Natural killer cell treated with Interleukin-12 subunit alpha and Interleukin-12 subunit beta and Interleukin-15 and Interleukin-18, amount 100 ng/mL, for 72 hours (primary cell): ENCODE measurements around the gene DNPEP. TPM values are rescaled to one million over a fixed set of nuclear protein-coding genes. Genes with fewer than 3 reads are reported as not detected.
"Not testable (repeated sequence)": the region's sequence is repeated elsewhere in the genome, so short reads cannot be mapped to it uniquely, and the experiment has no call there.

Experiments used
- ATAC-seq, 2 donors: fragments of 150-1000 bp; cut with Tn5 transposase in 1 of 2; sonication (Bioruptor Pico), chemical (Tn5 transposase) in 1 of 2; 2 replicates each; pipeline ENCODE4 v1.10.0; 2021
- DNase-seq: peaks from one replicate; pipeline ENCODE4 v3.0.0; 2022; ENCODE audit warnings: low spot score
- H3K27ac Mint-ChIP-seq, 2 donors: 1 replicate in 1 of 2; 2 replicates in 1 of 2; pipeline ENCODE4 v1.8.0; 2022; ENCODE audit warnings: mixed read lengths in 2 of 2, mild to moderate bottlenecking in 1 of 2, moderate library complexity in 1 of 2
- H3K27me3 Mint-ChIP-seq, 2 donors: 1 replicate in 1 of 2; 2 replicates in 1 of 2; pipeline ENCODE4 v1.8.0; 2022; ENCODE audit warnings: mixed read lengths in 2 of 2
- H3K36me3 Mint-ChIP-seq: one replicate; pipeline ENCODE4 v1.8.0; 2022; ENCODE audit warnings: mixed read lengths
- H3K4me1 Mint-ChIP-seq, 2 donors: 1 replicate in 1 of 2; 2 replicates in 1 of 2; pipeline ENCODE4 v1.8.0; 2022; ENCODE audit warnings: low read depth in 2 of 2, mixed read lengths in 2 of 2, mild to moderate bottlenecking in 1 of 2
- H3K4me3 Mint-ChIP-seq: one replicate; pipeline ENCODE4 v1.8.0; 2022; ENCODE audit warnings: mixed read lengths
- H3K9me3 Mint-ChIP-seq: 2 replicates; pipeline ENCODE4 v1.8.0; 2022; ENCODE audit warnings: mixed read lengths
- total RNA-seq, 2 donors: library from RNA; stranded (reverse); gene quantifications; one replicate each; pipeline ENCODE4 v1.2.3, GENCODE V29; 2022

The DNPEP gene
- total RNA-seq, 2 donors from 2014 or later, result 85.3 to 116 TPM

DNA sequence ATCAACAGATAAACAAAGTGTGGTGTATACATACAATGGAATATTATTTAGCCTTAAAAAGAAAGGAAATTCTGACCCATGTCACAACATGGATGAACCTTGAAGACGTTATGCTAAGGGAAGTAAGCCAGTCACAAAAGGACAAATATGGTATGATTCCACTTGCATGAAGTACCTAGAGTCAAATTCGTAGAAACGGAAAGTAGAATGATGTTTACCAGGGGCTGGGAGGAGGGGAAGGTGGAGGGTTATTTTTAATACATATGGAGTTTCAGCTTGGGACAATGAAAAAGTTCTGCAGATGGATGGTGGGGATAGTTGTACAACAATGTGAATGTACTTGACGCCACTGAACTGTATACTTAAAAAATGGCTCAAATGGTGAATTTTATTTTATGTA, 27.1 kb upstream of the DNPEP start:
- DNase-seq, result no peak
- no peaks in the 10 kb centered on the region for H3K9me3 Mint-ChIP-seq
- no peaks in the 10 kb centered on the region for H3K36me3 Mint-ChIP-seq
- H3K4me3 Mint-ChIP-seq, result no peak overlapping the region
- peaks cover 19 to 32% of the 10 kb centered on the region in 2 donors for H3K27me3 Mint-ChIP-seq
- ATAC-seq, result no peak
- H3K4me1 Mint-ChIP-seq, result peaks cover 0 to 2% of the 10 kb centered on the region in 2 donors
- no peak overlapping the region for H3K27ac Mint-ChIP-seq

DNA sequence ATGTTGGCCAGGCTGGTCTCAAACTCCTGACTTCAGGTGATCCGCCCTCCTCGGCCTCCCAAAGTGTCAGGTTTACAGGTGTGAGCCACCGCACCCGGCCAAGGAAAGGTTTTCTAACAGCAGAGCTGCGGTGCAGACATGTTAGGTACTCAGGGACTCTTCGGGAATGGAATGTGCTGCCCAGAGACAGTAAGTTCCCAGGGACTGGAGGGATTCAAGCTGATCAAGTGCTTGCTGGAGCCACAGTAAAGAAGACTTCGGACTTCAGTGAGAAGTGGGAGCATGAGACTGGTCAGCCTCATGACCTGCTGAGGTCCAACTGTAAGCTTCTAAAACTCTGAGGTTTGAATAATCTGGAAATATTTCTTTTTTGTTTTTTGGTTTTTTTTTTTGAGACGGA, 22.7 kb upstream of the DNPEP start:
- no peak overlapping the region for H3K27ac Mint-ChIP-seq
- no peaks in the 10 kb centered on the region for H3K4me1 Mint-ChIP-seq
- H3K27me3 Mint-ChIP-seq, result peaks cover 9 to 22% of the 10 kb centered on the region in 2 donors
- H3K9me3 Mint-ChIP-seq, result no peaks in the 10 kb centered on the region
- no peak for DNase-seq
- ATAC-seq, result no peak
- H3K36me3 Mint-ChIP-seq, result no peaks in the 10 kb centered on the region
- H3K4me3 Mint-ChIP-seq, result no peak overlapping the region

- Mint-ChIP-seq H3K36me3 (no peaks in the 10 kb centered on the region), H3K27me3 (peaks cover 9 to 22% of the 10 kb centered on the region in 2 donors), H3K27ac (no peak overlapping the region), H3K4me1 (no peaks in the 10 kb centered on the region), H3K9me3 (no peaks in the 10 kb centered on the region), H3K4me3 (no peak overlapping the region)
- ATAC-seq (no peak), DNase-seq (no peak)
Observed at GRCh38 chr2:219409619-219410018, 21.9 kb upstream of the DNPEP start.

DNA sequence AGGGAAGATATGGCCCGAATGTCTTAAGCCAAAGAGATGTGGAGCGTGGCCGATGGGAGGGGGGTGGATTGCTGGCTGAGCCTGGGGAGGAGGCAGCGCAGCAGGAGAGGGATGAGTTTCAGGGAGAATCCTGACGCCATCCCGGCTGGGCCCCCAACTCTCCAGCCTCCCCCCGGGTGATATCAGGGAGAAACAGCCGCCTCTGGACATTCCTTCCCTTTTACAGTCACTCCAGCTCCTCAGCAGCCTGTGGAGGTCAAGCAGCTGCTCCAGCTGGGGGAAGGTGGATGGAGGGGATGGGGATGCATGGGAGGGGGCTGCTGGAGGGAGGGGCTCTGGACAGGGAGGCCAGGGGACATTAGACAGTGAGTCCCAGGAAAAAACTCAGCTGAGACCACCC, 20.9 kb upstream of the DNPEP start:
- no peak overlapping the region for H3K4me3 Mint-ChIP-seq
- H3K27me3 Mint-ChIP-seq, result peaks cover 6 to 17% of the 10 kb centered on the region in 2 donors
- no peaks in the 10 kb centered on the region for H3K36me3 Mint-ChIP-seq
- H3K27ac Mint-ChIP-seq, result no peak overlapping the region
- no peaks in the 10 kb centered on the region for H3K4me1 Mint-ChIP-seq
- no peak for ATAC-seq
- H3K9me3 Mint-ChIP-seq, result no peaks in the 10 kb centered on the region
- DNase-seq, result no peak

GRCh38 chr2:219408204-219408603, 20.5 kb upstream of the DNPEP start:
- DNase-seq (no peak), ATAC-seq (no peak)
- Mint-ChIP-seq H3K36me3 (no peaks in the 10 kb centered on the region), H3K27ac (no peak overlapping the region), H3K4me1 (peaks cover 0 to 1% of the 10 kb centered on the region in 2 donors), H3K27me3 (peaks cover 4 to 13% of the 10 kb centered on the region in 2 donors), H3K9me3 (no peaks in the 10 kb centered on the region), H3K4me3 (no peak overlapping the region)

- not testable (repeated sequence) for H3K9me3 Mint-ChIP-seq, H3K4me1 Mint-ChIP-seq, ATAC-seq, H3K4me3 Mint-ChIP-seq, H3K36me3 Mint-ChIP-seq, H3K27ac Mint-ChIP-seq, H3K27me3 Mint-ChIP-seq, DNase-seq
Observed at GRCh38 chr2:219407343-219407742, 19.6 kb upstream of the DNPEP start.

DNA sequence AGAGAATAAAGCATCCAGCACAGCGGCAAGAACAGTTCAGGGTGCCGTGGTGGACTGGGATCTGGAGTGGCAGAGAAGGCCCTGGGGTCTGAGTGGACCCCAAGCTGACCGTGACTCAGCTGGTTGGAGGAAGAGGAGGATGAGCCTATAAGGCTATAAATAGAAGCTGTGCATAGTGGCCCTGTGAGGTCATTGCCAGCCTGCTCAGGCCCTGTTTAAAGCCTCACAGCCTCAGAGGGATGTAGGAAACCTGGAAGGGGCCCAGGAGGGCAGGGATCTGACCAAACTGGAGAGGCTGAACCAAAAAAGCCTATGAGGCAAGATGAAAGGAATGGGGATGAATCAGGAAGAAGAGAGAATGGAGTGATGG, 19.1 kb upstream of the DNPEP start:
- Mint-ChIP-seq H3K9me3 (no peaks in the 10 kb centered on the region), H3K36me3 (no peaks in the 10 kb centered on the region), H3K4me1 (peaks cover 0 to 7% of the 10 kb centered on the region in 2 donors), H3K4me3 (no peak overlapping the region), H3K27ac (no peak overlapping the region), H3K27me3 (peaks cover 0 to 7% of the 10 kb centered on the region in 2 donors)
- no peak for DNase-seq
- ATAC-seq, result no peak

GRCh38 chr2:219405958-219406860, 18.5 kb upstream of the DNPEP start:
- Mint-ChIP-seq H3K36me3 (no peaks in the 10 kb centered on the region), H3K9me3 (no peaks in the 10 kb centered on the region), H3K4me1 (peaks cover 0 to 7% of the 10 kb centered on the region in 2 donors), H3K4me3 (no peak overlapping the region), H3K27ac (no peak overlapping the region), H3K27me3 (peaks cover 0 to 7% of the 10 kb centered on the region in 2 donors)
- ATAC-seq, result no peak
- DNase-seq, result no peak

DNA sequence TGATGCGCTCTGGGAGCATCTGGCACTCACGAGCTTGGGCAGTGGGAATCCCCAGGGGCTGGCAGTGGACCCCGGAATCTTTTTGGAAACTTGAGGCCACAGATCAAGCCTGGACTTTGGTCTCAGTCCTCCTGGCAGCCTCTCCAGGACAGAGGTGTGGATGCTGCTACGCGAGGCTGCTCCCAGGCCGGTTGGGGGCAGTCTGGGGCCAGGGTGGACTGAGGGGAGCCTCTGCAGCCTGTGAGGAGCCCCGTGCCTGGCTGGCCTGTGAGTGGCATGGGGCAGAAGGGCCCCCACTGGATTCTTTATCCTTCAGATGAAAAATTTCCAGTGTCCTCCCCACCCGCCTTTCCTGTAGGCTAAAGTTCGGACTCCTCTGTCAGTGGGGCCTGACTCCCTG, 17.7 kb upstream of the DNPEP start:
- no peak for DNase-seq
- H3K27me3 Mint-ChIP-seq, result peaks cover 0 to 7% of the 10 kb centered on the region in 2 donors
- H3K27ac Mint-ChIP-seq, result no peak overlapping the region
- peaks cover 0 to 7% of the 10 kb centered on the region in 2 donors for H3K4me1 Mint-ChIP-seq
- no peaks in the 10 kb centered on the region for H3K36me3 Mint-ChIP-seq
- no peaks in the 10 kb centered on the region for H3K9me3 Mint-ChIP-seq
- no peak for ATAC-seq
- no peak overlapping the region for H3K4me3 Mint-ChIP-seq

GRCh38 chr2:219404954-219405353, 17.2 kb upstream of the DNPEP start:
- H3K9me3 Mint-ChIP-seq, result no peaks in the 10 kb centered on the region
- peaks cover 0 to 7% of the 10 kb centered on the region in 2 donors for H3K4me1 Mint-ChIP-seq
- no peaks in the 10 kb centered on the region for H3K36me3 Mint-ChIP-seq
- no peak overlapping the region for H3K4me3 Mint-ChIP-seq
- H3K27me3 Mint-ChIP-seq, result peaks cover 0 to 7% of the 10 kb centered on the region in 2 donors
- DNase-seq (no peak), ATAC-seq (no peak)
- H3K27ac Mint-ChIP-seq, result no peak overlapping the region

- H3K9me3 Mint-ChIP-seq, result no peaks in the 10 kb centered on the region
- no peak overlapping the region for H3K27ac Mint-ChIP-seq
- no peaks in the 10 kb centered on the region for H3K36me3 Mint-ChIP-seq
- no peak for DNase-seq
- no peak for ATAC-seq
- H3K27me3 Mint-ChIP-seq, result peaks cover 0 to 7% of the 10 kb centered on the region in 2 donors
- no peak overlapping the region for H3K4me3 Mint-ChIP-seq
- peaks cover 0 to 7% of the 10 kb centered on the region in 2 donors for H3K4me1 Mint-ChIP-seq
Observed at GRCh38 chr2:219404291-219404910, 16.7 kb upstream of the DNPEP start.

DNA sequence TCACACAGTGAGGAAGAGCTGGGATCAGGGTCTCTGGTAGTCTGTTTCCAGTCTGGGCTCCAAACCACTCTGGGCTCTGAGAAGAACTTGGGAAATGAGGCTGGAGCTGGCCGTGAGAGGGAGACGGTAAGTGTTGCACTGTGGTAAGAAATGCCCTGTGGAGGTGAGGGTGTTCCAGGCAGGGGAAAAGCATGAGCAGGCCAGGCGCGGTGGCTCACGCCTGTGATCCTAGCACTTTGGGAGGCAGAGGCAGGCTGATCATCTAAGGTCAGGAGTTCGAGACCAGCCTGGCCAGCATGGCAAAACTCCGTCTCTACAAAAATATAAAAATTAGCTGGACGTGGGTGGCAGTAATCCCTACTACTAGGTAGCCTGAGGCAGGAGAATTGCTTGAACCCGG, 16.1 kb upstream of the DNPEP start:
- Mint-ChIP-seq H3K4me1 (peaks cover 0 to 7% of the 10 kb centered on the region in 2 donors), H3K27ac (no peak overlapping the region), H3K9me3 (no peaks in the 10 kb centered on the region), H3K27me3 (peaks cover 0 to 7% of the 10 kb centered on the region in 2 donors), H3K4me3 (no peak overlapping the region), H3K36me3 (no peaks in the 10 kb centered on the region)
- DNase-seq (no peak), ATAC-seq (no peak)

GRCh38 chr2:219402665-219403515, 15.2 kb upstream of the DNPEP start:
- Mint-ChIP-seq H3K9me3 (no peaks in the 10 kb centered on the region), H3K27me3 (peaks cover 0 to 7% of the 10 kb centered on the region in 2 donors), H3K27ac (no peak overlapping the region), H3K36me3 (no peaks in the 10 kb centered on the region), H3K4me3 (no peak overlapping the region), H3K4me1 (peaks cover 0 to 7% of the 10 kb centered on the region in 2 donors)
- ATAC-seq, result peak; percentile 68 to 78
- DNase-seq, result no peak
